Effector CD8-positive, alpha-beta T cell (primary cell): ENCODE measurements around the gene MUC5B.
"Not testable (repeated sequence)": the region's sequence is repeated elsewhere in the genome, so short reads cannot be mapped to it uniquely, and the experiment has no call there.

ENCODE experiments used
- DNase-seq: peaks from one replicate; lab custom pipeline; 2025; lab: John Stamatoyannopoulos, UW

MUC5B gene

DNA sequence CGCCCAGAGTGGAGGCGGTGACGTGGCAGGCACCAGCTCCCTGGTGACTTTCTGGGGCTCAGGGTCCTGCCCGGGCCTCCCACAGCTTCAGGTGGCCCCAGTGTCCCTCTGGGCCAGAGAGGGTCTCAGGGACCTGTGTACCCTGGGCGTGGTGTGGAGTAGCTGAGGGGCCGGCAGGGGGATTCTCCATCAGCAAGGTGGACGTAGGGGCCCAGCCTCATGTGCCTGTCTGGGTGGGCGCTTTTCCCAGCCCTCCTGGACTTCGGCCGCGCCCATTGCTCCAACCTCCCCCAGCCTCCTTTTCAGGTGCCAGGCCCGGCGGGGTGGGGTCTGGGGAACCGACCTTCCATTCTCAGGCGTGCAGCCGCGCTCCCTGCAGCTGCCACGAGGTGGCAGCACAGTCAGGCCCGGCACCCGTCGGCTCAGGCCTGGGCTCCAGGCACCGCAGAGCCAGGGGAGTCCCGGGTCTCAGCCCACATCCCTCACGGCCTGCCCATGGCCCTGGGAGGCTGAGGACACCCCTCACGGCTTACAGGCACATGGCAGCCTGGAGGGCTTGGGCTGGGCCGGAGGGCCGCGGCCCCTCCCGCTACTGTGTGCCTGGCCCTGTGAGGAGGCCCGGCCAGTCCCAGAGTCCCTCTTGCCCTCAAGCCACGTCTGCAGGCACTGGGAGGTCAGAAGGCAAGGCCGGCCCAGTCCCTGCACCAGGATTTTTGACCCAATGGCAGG is 19.9 kb upstream of the MUC5B start:
- peak; percentile 47 for DNase-seq

GRCh38 chr11:1203505-1204271 is 19.2 kb upstream of the MUC5B start:
- no peak for DNase-seq

DNA sequence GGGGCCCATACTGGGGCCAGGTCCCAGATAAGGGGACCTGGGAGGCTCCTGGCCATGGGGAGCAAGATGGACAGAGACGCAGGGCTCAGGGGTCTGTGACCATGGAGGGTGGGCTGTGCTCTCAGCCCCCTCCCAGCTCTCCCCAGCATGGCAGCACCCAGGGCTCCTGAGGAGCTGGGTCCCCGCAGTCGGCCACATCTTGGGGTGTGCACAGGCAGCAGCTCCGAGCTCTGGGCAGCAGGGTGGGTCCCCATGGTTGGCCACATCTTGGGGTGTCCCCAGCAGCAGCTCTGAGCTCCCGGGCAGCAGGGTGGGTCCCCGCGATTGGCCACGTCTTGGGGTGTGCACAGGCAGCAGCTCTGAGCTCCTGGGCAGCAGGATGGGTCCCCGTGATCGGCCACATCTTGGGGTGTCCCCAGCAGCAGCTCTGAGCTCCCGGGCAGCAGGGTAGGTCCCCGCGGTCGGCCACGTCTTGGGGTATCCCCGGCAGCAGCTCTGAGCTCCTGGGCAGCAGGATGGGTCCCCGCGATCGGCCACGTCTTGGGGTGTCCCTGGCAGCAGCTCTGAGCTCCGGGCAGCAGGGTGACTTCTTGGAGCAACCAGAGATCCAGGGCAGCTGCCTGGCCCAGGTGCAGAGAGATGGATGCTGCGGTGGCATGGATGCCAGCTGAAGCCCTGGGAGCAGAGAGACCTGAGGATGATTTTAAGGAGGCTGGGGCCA is 18.3 kb upstream of the MUC5B start:
- no peak for DNase-seq

- DNase-seq, result no peak
These were observed 17.5 kb upstream of the MUC5B start for GRCh38 chr11:1205121-1205986.

DNA sequence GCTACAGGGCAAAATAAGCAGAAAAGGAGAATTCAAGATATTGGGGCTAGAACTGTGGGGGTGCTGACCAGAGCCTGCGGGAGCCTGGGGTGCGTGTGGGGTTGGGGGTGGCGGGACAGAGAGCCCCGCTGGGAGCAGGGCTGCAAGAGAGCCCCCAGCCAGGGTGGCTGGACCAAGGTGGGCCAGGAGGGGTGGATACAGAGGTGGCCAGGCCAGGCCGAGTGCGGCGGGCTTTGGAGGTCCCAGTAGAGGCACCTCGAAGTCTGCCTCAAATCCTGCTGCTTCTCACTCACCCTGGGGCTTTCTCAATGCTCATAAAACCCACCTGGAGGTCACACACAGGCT is 16.9 kb upstream of the MUC5B start:
- no peak for DNase-seq

DNA sequence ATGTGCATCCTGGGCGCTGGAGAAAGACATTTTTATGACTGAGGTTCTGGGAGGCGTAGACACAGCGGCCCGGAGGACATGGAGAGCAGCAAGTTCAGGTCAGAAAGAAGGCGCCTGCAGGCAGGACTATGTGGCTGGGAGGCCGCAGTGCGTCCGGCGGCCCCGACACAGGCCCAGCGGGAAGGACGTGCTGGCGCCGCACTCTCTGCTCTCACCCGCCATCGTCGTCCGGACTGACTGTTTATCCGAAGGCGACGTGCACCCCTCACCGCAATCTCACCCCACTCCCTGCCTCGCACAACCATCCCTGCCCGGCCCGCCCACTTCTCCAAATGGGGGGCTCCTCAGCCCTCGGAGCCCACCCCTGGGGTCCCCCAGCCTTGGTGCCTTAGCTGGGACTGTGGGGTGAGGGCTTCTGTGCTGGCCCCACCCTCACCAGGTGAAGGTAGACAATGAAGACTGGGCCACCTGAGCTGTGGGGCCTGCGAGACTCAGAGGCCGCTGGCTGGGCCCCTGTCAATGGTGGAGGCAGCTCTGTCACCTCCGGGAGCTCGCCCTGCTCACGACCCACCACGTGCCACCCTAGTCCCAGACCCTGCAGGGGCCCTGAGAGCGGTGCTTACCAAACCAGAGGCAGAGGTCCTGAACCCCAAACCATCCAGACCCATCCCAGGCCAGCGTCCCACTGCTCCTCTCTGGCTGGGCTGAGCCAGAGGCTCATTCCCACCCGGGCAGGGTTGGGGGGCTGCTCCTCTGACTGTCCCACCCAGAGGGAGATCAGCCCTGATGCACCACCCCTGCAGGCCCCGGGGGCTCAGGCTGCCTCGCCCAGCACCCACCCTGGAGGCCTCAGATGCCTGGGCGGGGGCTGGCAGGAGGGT is 16.2 kb upstream of the MUC5B start:
- DNase-seq, result no peak

GRCh38 chr11:1207401-1208143 is 15.3 kb upstream of the MUC5B start:
- DNase-seq, result no peak

GRCh38 chr11:1208144-1208393 is 14.8 kb upstream of the MUC5B start:
- no peak for DNase-seq

DNA sequence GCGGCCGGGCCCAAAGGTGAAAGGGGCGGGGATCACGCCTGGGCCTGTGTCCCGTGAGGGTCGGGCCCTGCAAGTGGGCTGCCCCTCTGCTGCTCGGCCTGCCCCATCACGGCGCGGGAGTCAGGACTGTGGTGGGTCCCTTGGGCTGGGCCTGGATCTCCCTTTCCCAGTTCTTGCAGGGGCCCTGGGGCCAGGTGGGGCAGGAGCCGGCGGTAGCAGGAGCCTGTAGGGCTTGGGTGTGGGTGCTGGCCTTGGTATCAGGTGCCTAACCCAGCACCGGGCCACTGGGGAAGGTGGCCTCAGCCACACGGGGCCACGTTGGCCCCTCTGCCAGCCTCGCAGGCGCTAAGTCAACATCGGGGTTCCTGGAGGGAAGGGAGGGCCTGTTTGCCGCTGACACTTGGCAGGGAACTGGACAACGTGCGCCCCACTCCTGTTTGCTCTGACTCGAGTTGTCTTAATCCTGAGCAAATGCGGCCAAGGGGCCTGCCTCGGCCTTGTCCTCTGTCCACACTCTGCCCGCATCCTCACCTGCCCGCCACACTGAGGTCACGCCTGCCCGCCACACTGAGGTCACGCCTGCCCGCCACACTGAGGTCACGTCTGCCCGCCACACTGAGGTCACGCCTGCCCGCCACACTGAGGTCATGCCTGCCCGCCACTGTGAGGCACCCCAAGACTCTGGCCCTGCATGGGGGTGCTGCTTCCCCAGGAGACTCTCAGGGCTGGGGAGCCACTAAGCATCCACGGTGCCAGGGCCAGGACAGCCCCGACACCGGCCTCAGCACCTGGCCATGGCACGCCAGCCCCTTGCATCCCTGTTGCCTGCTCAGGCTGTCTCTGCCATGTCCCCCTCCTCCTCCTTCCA is 14.2 kb upstream of the MUC5B start:
- no peak for DNase-seq

GRCh38 chr11:1209371-1210057 is 13.4 kb upstream of the MUC5B start:
- DNase-seq, result no peak

DNA sequence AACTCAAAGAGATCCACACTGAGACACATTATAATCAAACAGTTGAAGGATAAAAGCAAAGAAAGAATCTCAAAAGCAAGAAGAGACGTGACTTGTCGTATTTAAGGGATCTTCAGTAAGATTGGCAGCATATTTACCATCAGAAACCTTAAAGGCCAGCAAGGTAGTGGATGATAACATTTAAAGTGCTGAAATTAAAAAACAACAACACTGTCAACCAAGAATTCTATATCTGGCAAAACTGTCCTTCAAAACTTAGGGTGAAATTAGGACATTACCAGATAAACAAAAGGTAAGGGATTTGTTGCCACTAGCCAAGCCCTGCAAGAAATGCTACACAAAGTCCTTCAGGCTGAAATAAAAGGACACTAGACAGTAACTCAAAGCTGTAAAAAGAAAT is 11.0 kb upstream of the MUC5B start:
- DNase-seq, result no peak

DNA sequence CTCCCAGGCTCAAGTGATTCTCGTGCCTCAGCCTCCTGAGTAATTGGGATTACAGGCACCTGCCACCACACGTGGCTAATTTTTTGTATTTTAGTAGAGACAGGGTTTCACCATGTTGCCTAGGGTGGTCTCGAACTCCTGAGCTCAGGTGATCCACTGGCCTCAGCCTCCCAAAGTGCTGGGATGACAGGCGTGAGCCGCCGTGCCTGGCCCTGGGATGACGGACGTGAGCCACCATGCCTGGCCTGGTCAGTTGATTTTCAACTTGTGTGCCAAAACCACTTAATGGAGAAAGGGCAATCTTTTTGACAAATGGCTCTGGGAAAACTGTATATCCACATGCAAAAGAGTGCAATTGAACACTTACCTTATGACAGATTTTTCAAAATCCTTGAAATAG is 7.0 kb upstream of the MUC5B start:
- not testable (repeated sequence) for DNase-seq

- DNase-seq, result no peak
These were observed 5.7 kb upstream of the MUC5B start for GRCh38 chr11:1217151-1217550.

GRCh38 chr11:1218256-1218787 is 4.5 kb upstream of the MUC5B start:
- DNase-seq, result no peak

DNA sequence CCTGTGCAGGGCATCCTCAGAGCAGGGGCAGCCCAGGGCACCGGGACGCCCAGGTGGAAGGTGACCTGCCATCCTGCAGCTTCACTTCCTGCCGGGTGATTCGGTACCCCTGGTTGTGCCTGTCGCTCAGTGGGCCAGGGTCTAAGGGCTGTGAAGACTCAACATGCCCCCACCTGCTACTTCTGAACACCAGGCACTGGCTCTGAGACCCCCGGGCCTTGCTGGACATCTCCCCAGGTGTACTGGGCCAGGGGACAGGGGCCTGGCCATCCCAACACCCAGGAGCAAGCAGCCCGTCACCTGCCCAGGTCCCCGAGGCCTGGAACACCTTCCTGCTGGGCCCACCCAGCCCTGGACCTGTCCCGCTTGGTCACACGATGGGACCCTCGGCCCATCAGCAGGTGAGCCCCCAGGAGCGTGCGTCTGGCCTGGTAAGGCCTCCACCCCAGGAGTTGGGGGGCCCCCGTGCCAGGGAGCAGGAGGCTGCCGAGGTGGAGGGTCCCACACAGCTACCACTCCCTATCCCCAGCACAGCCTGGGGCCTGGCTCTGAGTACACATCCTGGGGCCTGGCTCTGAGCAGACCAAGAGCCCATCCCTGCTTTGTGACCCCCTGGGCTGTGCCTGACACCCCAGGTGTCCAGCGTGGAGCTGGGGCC is 3.9 kb upstream of the MUC5B start:
- DNase-seq, result no peak

GRCh38 chr11:1219446-1219833 is 3.4 kb upstream of the MUC5B start:
- DNase-seq, result no peak

GRCh38 chr11:1219834-1220815 is 2.7 kb upstream of the MUC5B start:
- DNase-seq, result no peak
